RWPE2 (cell line): Measurements from ENCODE around the gene THNSL1.
A peak's percentile ranks its signal among the peaks of the same experiment; 100 is the strongest.

Experiments used
- ATAC-seq: fragments of 200-7000 bp; cut with Tn5 transposase; 3 replicates; pipeline ENCODE4 v1.9.1; 2021; ENCODE audit warnings: low read depth
- DNase-seq: peaks from one replicate; pipeline ENCODE4 v3.0.0-alpha.2; 2020; ENCODE audit warnings: low spot score
- H3K27ac ChIP-seq: fragments of 450-650 bp; 2 replicates; pipeline ENCODE4 v1.5.1; 2017; ENCODE audit warnings: mild to moderate bottlenecking; ENCODE audit not compliant: poor library complexity, severe bottlenecking
- H3K27me3 ChIP-seq: fragments of 250-450 bp; sonication (Bioruptor Pico); 2 replicates; pipeline ENCODE4 v1.5.1; 2021; ENCODE audit warnings: mild to moderate bottlenecking, moderate library complexity; ENCODE audit not compliant: insufficient read depth, poor library complexity, severe bottlenecking
- H3K36me3 ChIP-seq: fragments of 250-450 bp; sonication (Bioruptor Pico); 2 replicates; pipeline ENCODE4 v1.5.1; 2020; ENCODE audit warnings: low read depth, mild to moderate bottlenecking, moderate library complexity
- H3K4me1 ChIP-seq: fragments of 250-450 bp; sonication (Bioruptor Pico); 2 replicates; pipeline ENCODE4 v1.5.1; 2021; ENCODE audit warnings: mild to moderate bottlenecking, moderate library complexity; ENCODE audit not compliant: insufficient read depth, poor library complexity, severe bottlenecking
- H3K4me3 ChIP-seq: fragments of 250-450 bp; sonication (Bioruptor Pico); 2 replicates; pipeline ENCODE4 v1.5.1; 2021; ENCODE audit warnings: mild to moderate bottlenecking, moderate library complexity; ENCODE audit not compliant: severe bottlenecking
- H3K9me3 ChIP-seq: fragments of 250-450 bp; sonication (Bioruptor Pico); 2 replicates; pipeline ENCODE4 v1.5.1; 2021; ENCODE audit warnings: mild to moderate bottlenecking, moderate library complexity; ENCODE audit not compliant: severe bottlenecking
- CTCF ChIP-seq: fragments of 450-650 bp; IDR thresholded peaks from one replicate; pipeline ENCODE4 v1.5.1; 2017; ENCODE audit warnings: mild to moderate bottlenecking, moderate library complexity; ENCODE audit not compliant: poor library complexity, severe bottlenecking

The THNSL1 gene

GRCh38 chr10:25063644-25064043 lies 47.2 kb downstream of the THNSL1 start:
- Histone ChIP-seq H3K4me1 (peaks cover 39% of the 10 kb centered on the region), H3K36me3 (no peaks in the 10 kb centered on the region), H3K27me3 (no peaks in the 10 kb centered on the region), H3K4me3 (no peak overlapping the region), H3K9me3 (no peaks in the 10 kb centered on the region), H3K27ac (peak overlapping the region; percentile 95)
- no peak for TF ChIP-seq CTCF
- DNase-seq (no peak), ATAC-seq (no peak)

DNA sequence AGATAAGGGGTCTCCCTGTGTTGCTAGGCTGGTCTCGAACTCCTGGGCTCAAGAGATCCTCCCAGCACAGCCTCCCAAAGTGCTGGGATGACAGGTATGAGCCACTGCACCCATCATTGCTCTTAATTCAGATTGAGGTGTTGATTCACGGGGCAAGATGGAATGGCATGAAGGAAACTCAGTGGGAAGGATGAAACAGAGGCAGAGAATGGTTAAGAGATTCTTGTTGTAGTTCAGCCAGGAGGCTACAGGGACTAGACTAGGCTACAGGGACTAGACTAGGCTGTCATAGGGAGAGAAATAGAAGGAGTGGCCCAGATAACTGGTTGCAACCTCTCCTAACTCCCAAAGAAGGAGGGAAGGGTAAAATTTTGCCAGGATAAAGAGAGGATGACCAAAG lies 48.0 kb downstream of the THNSL1 start:
- H3K4me3 ChIP-seq: no peak overlapping the region
- H3K36me3 ChIP-seq: no peaks in the 10 kb centered on the region
- DNase-seq (no peak), ATAC-seq (no peak)
- H3K27ac ChIP-seq: peak overlapping the region; percentile 95
- no peaks in the 10 kb centered on the region for H3K27me3 ChIP-seq
- no peak for TF ChIP-seq CTCF
- H3K4me1 ChIP-seq: peaks cover 40% of the 10 kb centered on the region
- H3K9me3 ChIP-seq: no peaks in the 10 kb centered on the region

GRCh38 chr10:25065761-25066476 lies 49.5 kb downstream of the THNSL1 start:
- DNase-seq (no peak), ATAC-seq (no peak)
- Histone ChIP-seq H3K4me1 (peaks cover 27% of the 10 kb centered on the region), H3K4me3 (no peak overlapping the region), H3K27me3 (no peaks in the 10 kb centered on the region), H3K9me3 (no peaks in the 10 kb centered on the region), H3K36me3 (no peaks in the 10 kb centered on the region), H3K27ac (peak overlapping the region; percentile 95)
- TF ChIP-seq CTCF: no peak

DNA sequence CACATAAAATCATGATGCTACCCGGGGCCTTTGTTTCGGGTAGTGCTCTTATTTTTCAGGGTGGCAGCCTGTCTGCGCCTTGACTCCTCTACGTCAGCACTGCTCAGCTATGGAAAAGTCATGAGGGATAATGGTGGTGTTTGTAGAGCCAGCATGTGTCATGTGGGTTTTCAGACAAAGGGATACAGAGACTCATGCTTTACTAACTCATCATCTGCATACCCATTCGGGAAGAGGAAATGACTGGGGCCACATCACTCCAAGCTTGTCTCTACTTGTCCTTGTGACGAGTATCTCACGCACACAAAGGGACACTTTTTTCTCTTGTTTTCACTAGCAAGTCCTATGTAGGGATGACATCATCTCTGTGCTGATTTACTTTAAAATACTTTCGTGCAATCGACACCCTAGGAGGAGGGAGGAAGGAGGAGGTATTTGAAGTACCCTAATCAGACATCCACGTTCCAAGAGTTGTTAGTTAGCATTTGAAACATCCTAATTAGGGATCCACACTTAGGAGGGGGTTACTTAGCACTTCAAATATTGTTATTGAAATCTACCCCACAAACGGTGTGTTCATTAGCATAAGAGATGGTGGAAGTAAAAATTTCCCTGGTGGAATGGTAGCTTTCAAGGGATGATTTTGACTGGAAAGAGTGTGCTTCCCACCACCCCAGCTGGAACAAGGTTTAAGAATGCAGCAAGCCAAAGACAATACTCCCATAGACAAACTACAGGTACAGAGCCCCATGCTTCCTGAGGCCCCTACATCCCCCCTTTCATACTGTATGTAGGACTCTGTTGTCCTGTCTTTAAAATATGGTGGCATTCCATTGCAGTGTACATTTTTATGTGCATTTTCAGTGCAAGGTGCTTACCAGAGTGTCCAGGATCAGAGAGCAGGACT lies 52.0 kb downstream of the THNSL1 start:
- ATAC-seq: peak; percentile 98
- H3K4me3 ChIP-seq: no peak overlapping the region
- no peaks in the 10 kb centered on the region for H3K36me3 ChIP-seq
- peak overlapping the region; percentile 88 for H3K27ac ChIP-seq
- peaks cover 14% of the 10 kb centered on the region for H3K4me1 ChIP-seq
- H3K9me3 ChIP-seq: no peaks in the 10 kb centered on the region
- DNase-seq: peak; percentile 83
- TF ChIP-seq CTCF: no peak
- no peaks in the 10 kb centered on the region for H3K27me3 ChIP-seq
